Calu3 (cell line): ENCODE results near the gene CD33. TPM values are rescaled to one million over a fixed set of nuclear protein-coding genes. Genes with fewer than 3 reads are reported as not detected.

Experiments used
- BruUV-seq: library from RNA; stranded (reverse); fragments of 400-500 nt; replicated peaks from 2 replicates; lab custom pipeline; 2021; lab: Mats Ljungman, UMichigan
- CTCF ChIA-PET: fragments of 300-600 bp; sonication (Branson Sonifier 250); formaldehyde crosslinking; loops from one replicate; lab custom pipeline; 2022; ENCODE audit warnings: antibody characterized with exemption; lab: Charles Lee
- DNase-seq: peaks from one replicate; pipeline ENCODE4 v3.0.0; 2022
- H3K27ac Mint-ChIP-seq: one replicate; pipeline ENCODE4 v1.8.0; 2022; ENCODE audit warnings: mixed read lengths; ENCODE audit not compliant: unreplicated experiment
- H3K27me3 Mint-ChIP-seq: one replicate; pipeline ENCODE4 v1.8.0; 2022; ENCODE audit warnings: mixed read lengths; ENCODE audit not compliant: unreplicated experiment
- H3K36me3 Mint-ChIP-seq: one replicate; pipeline ENCODE4 v1.8.0; 2022; ENCODE audit warnings: mild to moderate bottlenecking, moderate library complexity, mixed read lengths; ENCODE audit not compliant: insufficient read depth, unreplicated experiment
- H3K4me1 Mint-ChIP-seq: one replicate; pipeline ENCODE4 v1.8.0; 2022; ENCODE audit warnings: mild to moderate bottlenecking, low read depth, mixed read lengths; ENCODE audit not compliant: unreplicated experiment
- H3K4me3 Mint-ChIP-seq: one replicate; pipeline ENCODE4 v1.8.0; 2022; ENCODE audit warnings: mild to moderate bottlenecking, low read depth, moderate library complexity, mixed read lengths; ENCODE audit not compliant: unreplicated experiment
- H3K9me3 Mint-ChIP-seq: one replicate; pipeline ENCODE4 v1.8.0; 2022; ENCODE audit warnings: low read depth, mixed read lengths; ENCODE audit not compliant: unreplicated experiment
- intact Hi-C: fragments of 100-400 bp; cut with micrococcal nuclease; formaldehyde crosslinking; loops from one replicate; pipeline ENCODE4 v1.10.0; 2022; ENCODE audit not compliant: unreplicated experiment
- total RNA-seq: library from RNA; stranded (reverse); gene quantifications from 2 replicates; pipeline ENCODE4 v1.2.3, GENCODE V29; 2022
- TF ChIP-seq, protein P1 (sequence below): fragments of 200-600 bp; IDR thresholded peaks from one replicate; pipeline ENCODE4 v1.8.0; 2022; ENCODE audit warnings: antibody characterized with exemption; ENCODE audit not compliant: unreplicated experiment

CD33 gene
- total RNA-seq, 1 experiment from 2014 or later = not detected

DNA sequence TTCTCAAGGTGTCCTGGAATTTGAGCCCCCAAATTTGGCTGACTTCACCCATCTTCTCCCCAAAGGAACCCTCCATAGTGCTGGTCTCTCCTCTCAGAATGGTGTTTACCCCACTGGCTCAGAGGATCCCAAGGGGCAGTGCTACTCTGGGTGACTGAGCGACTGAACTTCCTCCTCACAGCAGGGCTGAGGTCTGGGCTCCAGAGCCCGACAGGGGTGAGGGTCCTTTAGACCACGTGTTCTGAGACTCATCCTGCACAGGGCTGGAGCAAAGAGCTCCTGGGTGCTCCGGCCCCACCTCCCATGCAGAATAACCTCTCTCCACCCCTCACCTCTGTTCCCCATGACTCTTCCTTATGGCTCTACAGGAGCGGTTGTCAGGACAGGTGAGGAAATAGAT lies 23.2 kb upstream of the CD33 start:
- Mint-ChIP-seq H3K27ac (no peak overlapping the region), H3K27me3 (peaks cover 88% of the 10 kb centered on the region), H3K36me3 (no peaks in the 10 kb centered on the region), H3K4me1 (no peaks in the 10 kb centered on the region), H3K4me3 (no peak overlapping the region), H3K9me3 (no peaks in the 10 kb centered on the region)
- BruUV-seq = no TSS peak
- DNase-seq = no peak
- CTCF ChIA-PET = no interaction called here
- TF ChIP-seq, protein P1, sequence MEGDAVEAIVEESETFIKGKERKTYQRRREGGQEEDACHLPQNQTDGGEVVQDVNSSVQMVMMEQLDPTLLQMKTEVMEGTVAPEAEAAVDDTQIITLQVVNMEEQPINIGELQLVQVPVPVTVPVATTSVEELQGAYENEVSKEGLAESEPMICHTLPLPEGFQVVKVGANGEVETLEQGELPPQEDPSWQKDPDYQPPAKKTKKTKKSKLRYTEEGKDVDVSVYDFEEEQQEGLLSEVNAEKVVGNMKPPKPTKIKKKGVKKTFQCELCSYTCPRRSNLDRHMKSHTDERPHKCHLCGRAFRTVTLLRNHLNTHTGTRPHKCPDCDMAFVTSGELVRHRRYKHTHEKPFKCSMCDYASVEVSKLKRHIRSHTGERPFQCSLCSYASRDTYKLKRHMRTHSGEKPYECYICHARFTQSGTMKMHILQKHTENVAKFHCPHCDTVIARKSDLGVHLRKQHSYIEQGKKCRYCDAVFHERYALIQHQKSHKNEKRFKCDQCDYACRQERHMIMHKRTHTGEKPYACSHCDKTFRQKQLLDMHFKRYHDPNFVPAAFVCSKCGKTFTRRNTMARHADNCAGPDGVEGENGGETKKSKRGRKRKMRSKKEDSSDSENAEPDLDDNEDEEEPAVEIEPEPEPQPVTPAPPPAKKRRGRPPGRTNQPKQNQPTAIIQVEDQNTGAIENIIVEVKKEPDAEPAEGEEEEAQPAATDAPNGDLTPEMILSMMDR = no peak
- intact Hi-C loops = no loop called here

DNA sequence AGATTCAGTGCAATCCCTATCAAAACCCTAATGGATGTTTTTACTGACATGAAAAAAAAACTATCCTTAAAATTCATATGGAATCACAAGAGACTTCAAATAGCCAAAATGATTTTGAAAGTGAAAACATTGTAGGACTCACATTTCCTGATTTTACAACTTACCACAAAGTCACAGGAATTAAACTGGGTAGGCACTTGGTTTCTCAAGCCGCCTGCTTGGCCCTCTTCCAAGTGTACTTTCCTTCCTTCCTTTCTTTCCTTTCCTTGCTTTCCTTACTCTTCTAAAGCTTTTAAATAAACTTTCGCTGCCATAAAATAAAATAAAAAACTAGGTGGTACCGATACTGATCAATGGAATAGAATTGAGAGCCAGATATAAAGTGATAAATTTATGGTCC lies 21.0 kb upstream of the CD33 start:
- intact Hi-C loops = no loop called here
- DNase-seq = no peak
- TF ChIP-seq, protein P1 = no peak
- no peaks in the 10 kb centered on the region for H3K36me3 Mint-ChIP-seq
- no peak overlapping the region for H3K27ac Mint-ChIP-seq
- no peak overlapping the region for H3K4me3 Mint-ChIP-seq
- peaks cover 93% of the 10 kb centered on the region for H3K27me3 Mint-ChIP-seq
- H3K4me1 Mint-ChIP-seq = no peaks in the 10 kb centered on the region
- no TSS peak for BruUV-seq
- no peaks in the 10 kb centered on the region for H3K9me3 Mint-ChIP-seq
- CTCF ChIA-PET = no interaction called here

DNA sequence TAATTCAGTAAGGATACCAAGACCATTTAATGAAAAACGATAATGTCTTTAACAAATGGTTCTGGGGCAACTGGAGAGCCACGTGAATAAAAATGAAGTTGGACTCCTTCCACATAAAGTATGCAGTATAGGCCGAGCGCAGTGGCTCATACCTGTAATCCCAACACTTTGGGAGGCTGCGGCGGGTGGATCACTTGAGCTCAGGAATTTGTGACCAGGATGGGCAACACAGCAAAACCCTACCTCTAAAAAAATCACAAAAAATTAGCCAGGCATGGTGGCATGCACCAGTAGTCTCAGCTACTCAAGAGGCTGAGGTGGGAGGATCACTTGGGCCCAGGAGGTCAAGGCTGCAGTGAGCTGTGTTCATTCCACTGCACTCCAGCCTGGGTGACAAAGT lies 20.6 kb upstream of the CD33 start:
- CTCF ChIA-PET = no interaction called here
- DNase-seq = no peak
- no peak overlapping the region for H3K27ac Mint-ChIP-seq
- peaks cover 92% of the 10 kb centered on the region for H3K27me3 Mint-ChIP-seq
- no TSS peak for BruUV-seq
- H3K4me1 Mint-ChIP-seq = no peaks in the 10 kb centered on the region
- no peak overlapping the region for H3K4me3 Mint-ChIP-seq
- H3K9me3 Mint-ChIP-seq = no peaks in the 10 kb centered on the region
- TF ChIP-seq, protein P1 = no peak
- no peaks in the 10 kb centered on the region for H3K36me3 Mint-ChIP-seq
- intact Hi-C loops = no loop called here

DNA sequence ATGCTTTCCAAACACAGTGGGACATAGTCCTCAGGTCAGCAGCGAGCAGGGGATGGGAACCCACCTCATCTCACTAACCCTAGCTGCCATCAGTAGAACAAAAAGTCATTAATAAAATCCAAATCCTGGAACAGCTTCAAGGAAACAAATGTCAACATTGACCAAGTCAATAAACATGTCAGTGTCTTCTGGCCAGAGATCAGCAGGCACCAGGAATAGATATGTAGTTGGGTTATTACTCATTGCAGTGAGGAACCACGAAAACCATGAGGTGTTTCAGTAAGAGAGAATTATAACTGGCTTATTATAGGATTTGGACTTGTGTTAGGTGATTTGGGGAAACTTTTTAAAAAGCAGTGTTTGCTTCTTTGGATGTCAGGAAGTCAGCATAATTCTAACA lies 17.1 kb upstream of the CD33 start:
- Mint-ChIP-seq H3K27ac (no peak overlapping the region), H3K9me3 (no peaks in the 10 kb centered on the region), H3K4me1 (no peaks in the 10 kb centered on the region), H3K4me3 (no peak overlapping the region), H3K36me3 (no peaks in the 10 kb centered on the region), H3K27me3 (peaks cover 57% of the 10 kb centered on the region)
- intact Hi-C loops = no loop called here
- CTCF ChIA-PET = no interaction called here
- BruUV-seq = no TSS peak
- no peak for DNase-seq
- TF ChIP-seq, protein P1 = no peak
